ENCODE data around the gene LDLRAP1. TPM values are rescaled to one million over a fixed set of nuclear protein-coding genes. Genes with fewer than 3 reads are reported as not detected.

LDLRAP1 gene
- total and polyA plus RNA-seq, 9 of the 15 experiments (the other 6 are each of a cell fraction or from before 2014, with no cell fraction given), result 0.56 to 29.6 (median 16.2) TPM

- no peak for TF ChIP-seq RBM17 (IDR thresholded peaks at IDR 0.05; ENCODE audit: borderline replicate concordance, low read depth, low read length)
- 0 out of 2 replicates have a peak, but pooled peaks have one; percentile 46 for TF ChIP-seq RHOXF2B (CRISPR knock-in tag; conservative IDR thresholded peaks at IDR 0.05)
- TF ChIP-seq ZNF668 (CRISPR knock-in tag; IDR thresholded peaks at IDR 0.05), result no peak
- TF ChIP-seq BRCA1 (IDR thresholded peaks at IDR 0.05), result no peak
- TF ChIP-seq BRCA1 (CRISPR knock-in tag; IDR thresholded peaks at IDR 0.05), result no peak
- TF ChIP-seq, protein P1, sequence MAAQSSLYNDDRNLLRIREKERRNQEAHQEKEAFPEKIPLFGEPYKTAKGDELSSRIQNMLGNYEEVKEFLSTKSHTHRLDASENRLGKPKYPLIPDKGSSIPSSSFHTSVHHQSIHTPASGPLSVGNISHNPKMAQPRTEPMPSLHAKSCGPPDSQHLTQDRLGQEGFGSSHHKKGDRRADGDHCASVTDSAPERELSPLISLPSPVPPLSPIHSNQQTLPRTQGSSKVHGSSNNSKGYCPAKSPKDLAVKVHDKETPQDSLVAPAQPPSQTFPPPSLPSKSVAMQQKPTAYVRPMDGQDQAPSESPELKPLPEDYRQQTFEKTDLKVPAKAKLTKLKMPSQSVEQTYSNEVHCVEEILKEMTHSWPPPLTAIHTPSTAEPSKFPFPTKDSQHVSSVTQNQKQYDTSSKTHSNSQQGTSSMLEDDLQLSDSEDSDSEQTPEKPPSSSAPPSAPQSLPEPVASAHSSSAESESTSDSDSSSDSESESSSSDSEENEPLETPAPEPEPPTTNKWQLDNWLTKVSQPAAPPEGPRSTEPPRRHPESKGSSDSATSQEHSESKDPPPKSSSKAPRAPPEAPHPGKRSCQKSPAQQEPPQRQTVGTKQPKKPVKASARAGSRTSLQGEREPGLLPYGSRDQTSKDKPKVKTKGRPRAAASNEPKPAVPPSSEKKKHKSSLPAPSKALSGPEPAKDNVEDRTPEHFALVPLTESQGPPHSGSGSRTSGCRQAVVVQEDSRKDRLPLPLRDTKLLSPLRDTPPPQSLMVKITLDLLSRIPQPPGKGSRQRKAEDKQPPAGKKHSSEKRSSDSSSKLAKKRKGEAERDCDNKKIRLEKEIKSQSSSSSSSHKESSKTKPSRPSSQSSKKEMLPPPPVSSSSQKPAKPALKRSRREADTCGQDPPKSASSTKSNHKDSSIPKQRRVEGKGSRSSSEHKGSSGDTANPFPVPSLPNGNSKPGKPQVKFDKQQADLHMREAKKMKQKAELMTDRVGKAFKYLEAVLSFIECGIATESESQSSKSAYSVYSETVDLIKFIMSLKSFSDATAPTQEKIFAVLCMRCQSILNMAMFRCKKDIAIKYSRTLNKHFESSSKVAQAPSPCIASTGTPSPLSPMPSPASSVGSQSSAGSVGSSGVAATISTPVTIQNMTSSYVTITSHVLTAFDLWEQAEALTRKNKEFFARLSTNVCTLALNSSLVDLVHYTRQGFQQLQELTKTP (IDR thresholded peaks at IDR 0.05; ENCODE audit: low read depth in 1 of 2, partially characterized antibody in 2 of 2), result peak in 1 of 2 experiments; percentile 48
- TF ChIP-seq KLF10 (CRISPR knock-in tag; IDR thresholded peaks at IDR 0.05), result no peak
- no peak for TF ChIP-seq FIP1L1 (IDR thresholded peaks at IDR 0.05; ENCODE audit: low read depth, low read length, poor library complexity, severe bottlenecking)
- TF ChIP-seq, protein P2, sequence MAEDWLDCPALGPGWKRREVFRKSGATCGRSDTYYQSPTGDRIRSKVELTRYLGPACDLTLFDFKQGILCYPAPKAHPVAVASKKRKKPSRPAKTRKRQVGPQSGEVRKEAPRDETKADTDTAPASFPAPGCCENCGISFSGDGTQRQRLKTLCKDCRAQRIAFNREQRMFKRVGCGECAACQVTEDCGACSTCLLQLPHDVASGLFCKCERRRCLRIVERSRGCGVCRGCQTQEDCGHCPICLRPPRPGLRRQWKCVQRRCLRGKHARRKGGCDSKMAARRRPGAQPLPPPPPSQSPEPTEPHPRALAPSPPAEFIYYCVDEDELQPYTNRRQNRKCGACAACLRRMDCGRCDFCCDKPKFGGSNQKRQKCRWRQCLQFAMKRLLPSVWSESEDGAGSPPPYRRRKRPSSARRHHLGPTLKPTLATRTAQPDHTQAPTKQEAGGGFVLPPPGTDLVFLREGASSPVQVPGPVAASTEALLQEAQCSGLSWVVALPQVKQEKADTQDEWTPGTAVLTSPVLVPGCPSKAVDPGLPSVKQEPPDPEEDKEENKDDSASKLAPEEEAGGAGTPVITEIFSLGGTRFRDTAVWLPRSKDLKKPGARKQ (CRISPR knock-in tag; IDR thresholded peaks at IDR 0.05), result no peak
- TF ChIP-seq ZNF143 (CRISPR knock-in tag; IDR thresholded peaks at IDR 0.05), result no peak; the same call in 1 of the 2 replicates
- TF ChIP-seq HINFP (tag; conservative IDR thresholded peaks at IDR 0.05; ENCODE audit: low read depth), result no peak
- peak; percentile 55 for TF ChIP-seq CREM (IDR thresholded peaks at IDR 0.05; ENCODE audit: low read depth)
- no peak for TF ChIP-seq ASH1L (IDR thresholded peaks at IDR 0.05; ENCODE audit: borderline replicate concordance, low read depth, partially characterized antibody)
- no peak for TF ChIP-seq PRPF4 (IDR thresholded peaks at IDR 0.05; ENCODE audit: insufficient read depth, low read depth, low read length, poor library complexity, severe bottlenecking)
- TF ChIP-seq NCOA4 (IDR thresholded peaks at IDR 0.05; ENCODE audit: partially characterized antibody), result no peak
- TF ChIP-seq ZNF121 (CRISPR knock-in tag; conservative IDR thresholded peaks at IDR 0.05), result no peak
- TF ChIP-seq NR2C2 (CRISPR knock-in tag; IDR thresholded peaks at IDR 0.05), result 0 out of 2 replicates have a peak, but pooled peaks have one; percentile 46
- TF ChIP-seq NR2C2 (tag; IDR thresholded peaks at IDR 0.05), result peak; percentile 66; the same call in 1 of the 2 replicates
- TF ChIP-seq ATF7 (IDR thresholded peaks at IDR 0.05), result peak; percentile 11; the same call in 1 of the 2 replicates
- TF ChIP-seq SMAD4 (CRISPR knock-in tag; conservative IDR thresholded peaks at IDR 0.05), result peak; percentile 84
- TF ChIP-seq ZNF785 (CRISPR knock-in tag; IDR thresholded peaks at IDR 0.05), result no peak
Observed at GRCh38 chr1:25549273-25550154, 6.1 kb downstream of the LDLRAP1 start (continued).

Measured in K562 (cell line).